Hepatocyte (in vitro differentiated cells): ENCODE results near the gene NEK9.

Experiments
- CTCF ChIP-seq: fragments of 200-600 bp; sonication (generic); IDR thresholded peaks from 2 replicates; pipeline ENCODE4 v1.5.1; 2016; ENCODE audit warnings: antibody characterized with exemption, mild to moderate bottlenecking; ENCODE audit not compliant: poor library complexity
- EZH2 ChIP-seq: fragments of 200-600 bp; sonication (generic); IDR thresholded peaks from 2 replicates; pipeline ENCODE4 v1.6.1; 2016; ENCODE audit warnings: antibody characterized with exemption, mild to moderate bottlenecking, borderline replicate concordance

GRCh38 chr14:75044322-75044721 is 82.5 kb downstream of the NEK9 start:
- TF ChIP-seq CTCF (no peak), EZH2 (no peak)
